K562 (cell line): ENCODE results near the gene ATP6V0C. TPM values are rescaled to one million over a fixed set of nuclear protein-coding genes. Genes with fewer than 3 reads are reported as not detected.
A peak's percentile ranks its signal among the peaks of the same experiment; 100 is the strongest.

Experiments used
- CC2D1A ChIP-seq: fragments of 450-650 bp; IDR thresholded peaks from 2 replicates; pipeline ENCODE4 v1.6.1; 2017; ENCODE audit warnings: mild to moderate bottlenecking
- EGR1 ChIP-seq: fragments of 450-650 bp; conservative IDR thresholded peaks from 2 replicates; pipeline ENCODE4 v1.6.1; 2017; ENCODE audit warnings: mild to moderate bottlenecking
- HDAC2 ChIP-seq: fragments of 450-650 bp; IDR thresholded peaks from 2 replicates; pipeline ENCODE4 v1.6.1; 2016; ENCODE audit warnings: mild to moderate bottlenecking
- HNRNPK ChIP-seq: fragments of 200-400 bp; formaldehyde crosslinking; IDR thresholded peaks from one replicate; pipeline ENCODE4 v1.6.1; 2018; ENCODE audit warnings: mild to moderate bottlenecking, low read depth, low read length; ENCODE audit not compliant: poor library complexity, severe bottlenecking
- JUND ChIP-seq, 2 experiments: IDR thresholded peaks; 2 replicates in 1 of 2; 3 replicates in 1 of 2; pipeline ENCODE4 v1.6.1; 2011; ENCODE audit warnings: borderline replicate concordance in 2 of 2, low read depth in 2 of 2, low read length in 2 of 2, improper control_type of control experiment in 1 of 2, missing biosample characterization in 1 of 2, missing genetic modification characterization in 1 of 2, missing genetic modification reagents in 1 of 2
- NFE2L1 ChIP-seq: fragments of 450-650 bp; IDR thresholded peaks from 2 replicates; pipeline ENCODE4 v1.6.1; 2016; ENCODE audit warnings: missing genetic modification characterization, low read depth, mild to moderate bottlenecking, missing compliant biosample characterization, moderate library complexity, borderline replicate concordance
- RBM25 ChIP-seq: fragments of 200-400 bp; formaldehyde crosslinking; IDR thresholded peaks from 2 replicates; pipeline ENCODE4 v1.6.1; 2018; ENCODE audit warnings: low read length, low read depth, moderate library complexity; ENCODE audit not compliant: severe bottlenecking
- RFX7 ChIP-seq: fragments of 250-450 bp; sonication (Bioruptor Pico); IDR thresholded peaks from 2 replicates; pipeline ENCODE4 v1.5.1; 2021; ENCODE audit warnings: mild to moderate bottlenecking
- SNRNP70 ChIP-seq: fragments of 200-400 bp; formaldehyde crosslinking; optimal IDR thresholded peaks from 2 replicates; pipeline ENCODE3; 2017; ENCODE audit warnings: low read depth, low read length
- XRCC3 ChIP-seq: fragments of 450-650 bp; IDR thresholded peaks from 2 replicates; pipeline ENCODE4 v1.6.1; 2017; ENCODE audit warnings: mild to moderate bottlenecking, moderate library complexity
- polyA plus RNA-seq, 8 experiments: library from polyadenylated mRNA; depleted of rRNA in 4 of 8; stranded (reverse) in 5 of 8; unstranded in 3 of 8; fragments of >200 nt; fragmentation: Nextera tagmentation in 2 of 8; fragmentation: Illumina TruSeq in 1 of 8; extraction: Ambion mirVana in 2 of 8; extraction: Trizol in 1 of 8; gene quantifications; 2 replicates each; pipeline versions ENCODE4 v1.2.1 to v1.2.3, GENCODE V29; 2011 to 2014; ENCODE audit warnings: inconsistent platforms in 1 of 8, missing spikeins in 1 of 8
- total RNA-seq, 7 experiments: library from RNA; depleted of rRNA in 6 of 7; stranded (reverse); fragments of >200 nt in 6 of 7; fragmentation: Illumina TruSeq in 2 of 7; extraction: Trizol in 2 of 7; gene quantifications; 2 replicates each; pipeline versions ENCODE4 v1.2.1 to v1.2.3, GENCODE V29; 2011 to 2021; ENCODE audit warnings: low replicate concordance in 1 of 7
- TF ChIP-seq, protein P1 (sequence below): fragments of 250-450 bp; sonication (Bioruptor Pico); IDR thresholded peaks from 2 replicates; pipeline ENCODE4 v1.4.0; 2020; ENCODE audit warnings: mild to moderate bottlenecking, moderate library complexity
- TF ChIP-seq, protein P2 (sequence below): fragments of 250-450 bp; sonication (Bioruptor Pico); IDR thresholded peaks from 2 replicates; pipeline ENCODE4 v1.9.0; 2021; ENCODE audit warnings: mild to moderate bottlenecking, inconsistent platforms
- TF ChIP-seq, protein P3 (sequence below): fragments of 450-650 bp; IDR thresholded peaks from 2 replicates; pipeline ENCODE4 v1.7.1; 2018; ENCODE audit warnings: mild to moderate bottlenecking, low read depth; ENCODE audit not compliant: partially characterized antibody
- TF ChIP-seq, protein P4 (sequence below): IDR thresholded peaks from 2 replicates; pipeline ENCODE4 v1.6.1; 2011; ENCODE audit warnings: borderline replicate concordance, low read depth, mild to moderate bottlenecking, moderate library complexity, low read length; ENCODE audit not compliant: insufficient read depth, poor library complexity, severe bottlenecking
- TF ChIP-seq, protein P5 (sequence below): sonication (generic); formaldehyde crosslinking; IDR thresholded peaks from 2 replicates; pipeline ENCODE4 v1.5.0; 2020; ENCODE audit warnings: missing genetic modification reagents

ATP6V0C gene
- total and polyA plus RNA-seq, 9 of the 15 experiments (the other 6 are each of a cell fraction or from before 2014, with no cell fraction given): 2.9 to 228 (median 22.7) TPM

GRCh38 chr16:2512735-2513404 is 882 bp upstream of the ATP6V0C start (continued):
- TF ChIP-seq, protein P1, sequence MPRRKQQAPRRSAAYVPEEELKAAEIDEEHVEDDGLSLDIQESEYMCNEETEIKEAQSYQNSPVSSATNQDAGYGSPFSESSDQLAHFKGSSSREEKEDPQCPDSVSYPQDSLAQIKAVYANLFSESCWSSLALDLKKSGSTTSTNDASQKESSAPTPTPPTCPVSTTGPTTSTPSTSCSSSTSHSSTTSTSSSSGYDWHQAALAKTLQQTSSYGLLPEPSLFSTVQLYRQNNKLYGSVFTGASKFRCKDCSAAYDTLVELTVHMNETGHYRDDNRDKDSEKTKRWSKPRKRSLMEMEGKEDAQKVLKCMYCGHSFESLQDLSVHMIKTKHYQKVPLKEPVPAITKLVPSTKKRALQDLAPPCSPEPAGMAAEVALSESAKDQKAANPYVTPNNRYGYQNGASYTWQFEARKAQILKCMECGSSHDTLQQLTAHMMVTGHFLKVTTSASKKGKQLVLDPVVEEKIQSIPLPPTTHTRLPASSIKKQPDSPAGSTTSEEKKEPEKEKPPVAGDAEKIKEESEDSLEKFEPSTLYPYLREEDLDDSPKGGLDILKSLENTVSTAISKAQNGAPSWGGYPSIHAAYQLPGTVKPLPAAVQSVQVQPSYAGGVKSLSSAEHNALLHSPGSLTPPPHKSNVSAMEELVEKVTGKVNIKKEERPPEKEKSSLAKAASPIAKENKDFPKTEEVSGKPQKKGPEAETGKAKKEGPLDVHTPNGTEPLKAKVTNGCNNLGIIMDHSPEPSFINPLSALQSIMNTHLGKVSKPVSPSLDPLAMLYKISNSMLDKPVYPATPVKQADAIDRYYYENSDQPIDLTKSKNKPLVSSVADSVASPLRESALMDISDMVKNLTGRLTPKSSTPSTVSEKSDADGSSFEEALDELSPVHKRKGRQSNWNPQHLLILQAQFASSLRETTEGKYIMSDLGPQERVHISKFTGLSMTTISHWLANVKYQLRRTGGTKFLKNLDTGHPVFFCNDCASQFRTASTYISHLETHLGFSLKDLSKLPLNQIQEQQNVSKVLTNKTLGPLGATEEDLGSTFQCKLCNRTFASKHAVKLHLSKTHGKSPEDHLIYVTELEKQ (CRISPR knock-in tag): no peak
- TF ChIP-seq RBM25: no peak
- peak; percentile 45 for TF ChIP-seq EGR1
- TF ChIP-seq, protein P2, sequence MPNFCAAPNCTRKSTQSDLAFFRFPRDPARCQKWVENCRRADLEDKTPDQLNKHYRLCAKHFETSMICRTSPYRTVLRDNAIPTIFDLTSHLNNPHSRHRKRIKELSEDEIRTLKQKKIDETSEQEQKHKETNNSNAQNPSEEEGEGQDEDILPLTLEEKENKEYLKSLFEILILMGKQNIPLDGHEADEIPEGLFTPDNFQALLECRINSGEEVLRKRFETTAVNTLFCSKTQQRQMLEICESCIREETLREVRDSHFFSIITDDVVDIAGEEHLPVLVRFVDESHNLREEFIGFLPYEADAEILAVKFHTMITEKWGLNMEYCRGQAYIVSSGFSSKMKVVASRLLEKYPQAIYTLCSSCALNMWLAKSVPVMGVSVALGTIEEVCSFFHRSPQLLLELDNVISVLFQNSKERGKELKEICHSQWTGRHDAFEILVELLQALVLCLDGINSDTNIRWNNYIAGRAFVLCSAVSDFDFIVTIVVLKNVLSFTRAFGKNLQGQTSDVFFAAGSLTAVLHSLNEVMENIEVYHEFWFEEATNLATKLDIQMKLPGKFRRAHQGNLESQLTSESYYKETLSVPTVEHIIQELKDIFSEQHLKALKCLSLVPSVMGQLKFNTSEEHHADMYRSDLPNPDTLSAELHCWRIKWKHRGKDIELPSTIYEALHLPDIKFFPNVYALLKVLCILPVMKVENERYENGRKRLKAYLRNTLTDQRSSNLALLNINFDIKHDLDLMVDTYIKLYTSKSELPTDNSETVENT: no peak
- TF ChIP-seq, protein P3, sequence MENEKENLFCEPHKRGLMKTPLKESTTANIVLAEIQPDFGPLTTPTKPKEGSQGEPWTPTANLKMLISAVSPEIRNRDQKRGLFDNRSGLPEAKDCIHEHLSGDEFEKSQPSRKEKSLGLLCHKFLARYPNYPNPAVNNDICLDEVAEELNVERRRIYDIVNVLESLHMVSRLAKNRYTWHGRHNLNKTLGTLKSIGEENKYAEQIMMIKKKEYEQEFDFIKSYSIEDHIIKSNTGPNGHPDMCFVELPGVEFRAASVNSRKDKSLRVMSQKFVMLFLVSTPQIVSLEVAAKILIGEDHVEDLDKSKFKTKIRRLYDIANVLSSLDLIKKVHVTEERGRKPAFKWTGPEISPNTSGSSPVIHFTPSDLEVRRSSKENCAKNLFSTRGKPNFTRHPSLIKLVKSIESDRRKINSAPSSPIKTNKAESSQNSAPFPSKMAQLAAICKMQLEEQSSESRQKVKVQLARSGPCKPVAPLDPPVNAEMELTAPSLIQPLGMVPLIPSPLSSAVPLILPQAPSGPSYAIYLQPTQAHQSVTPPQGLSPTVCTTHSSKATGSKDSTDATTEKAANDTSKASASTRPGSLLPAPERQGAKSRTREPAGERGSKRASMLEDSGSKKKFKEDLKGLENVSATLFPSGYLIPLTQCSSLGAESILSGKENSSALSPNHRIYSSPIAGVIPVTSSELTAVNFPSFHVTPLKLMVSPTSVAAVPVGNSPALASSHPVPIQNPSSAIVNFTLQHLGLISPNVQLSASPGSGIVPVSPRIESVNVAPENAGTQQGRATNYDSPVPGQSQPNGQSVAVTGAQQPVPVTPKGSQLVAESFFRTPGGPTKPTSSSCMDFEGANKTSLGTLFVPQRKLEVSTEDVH: no peak
- TF ChIP-seq, protein P4, sequence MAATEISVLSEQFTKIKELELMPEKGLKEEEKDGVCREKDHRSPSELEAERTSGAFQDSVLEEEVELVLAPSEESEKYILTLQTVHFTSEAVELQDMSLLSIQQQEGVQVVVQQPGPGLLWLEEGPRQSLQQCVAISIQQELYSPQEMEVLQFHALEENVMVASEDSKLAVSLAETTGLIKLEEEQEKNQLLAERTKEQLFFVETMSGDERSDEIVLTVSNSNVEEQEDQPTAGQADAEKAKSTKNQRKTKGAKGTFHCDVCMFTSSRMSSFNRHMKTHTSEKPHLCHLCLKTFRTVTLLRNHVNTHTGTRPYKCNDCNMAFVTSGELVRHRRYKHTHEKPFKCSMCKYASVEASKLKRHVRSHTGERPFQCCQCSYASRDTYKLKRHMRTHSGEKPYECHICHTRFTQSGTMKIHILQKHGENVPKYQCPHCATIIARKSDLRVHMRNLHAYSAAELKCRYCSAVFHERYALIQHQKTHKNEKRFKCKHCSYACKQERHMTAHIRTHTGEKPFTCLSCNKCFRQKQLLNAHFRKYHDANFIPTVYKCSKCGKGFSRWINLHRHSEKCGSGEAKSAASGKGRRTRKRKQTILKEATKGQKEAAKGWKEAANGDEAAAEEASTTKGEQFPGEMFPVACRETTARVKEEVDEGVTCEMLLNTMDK: peak; percentile 58
- TF ChIP-seq HDAC2: no peak
- TF ChIP-seq XRCC3: no peak
- no peak for TF ChIP-seq JUND (IDR thresholded peaks at IDR 0.05; ENCODE audit: borderline replicate concordance, low read depth, low read length)
- 0 out of 3 replicates have a peak, but pooled peaks have one; percentile 11 for TF ChIP-seq JUND (tag; IDR thresholded peaks at IDR 0.05; ENCODE audit: borderline replicate concordance, low read depth, low read length)
- TF ChIP-seq, protein P5, sequence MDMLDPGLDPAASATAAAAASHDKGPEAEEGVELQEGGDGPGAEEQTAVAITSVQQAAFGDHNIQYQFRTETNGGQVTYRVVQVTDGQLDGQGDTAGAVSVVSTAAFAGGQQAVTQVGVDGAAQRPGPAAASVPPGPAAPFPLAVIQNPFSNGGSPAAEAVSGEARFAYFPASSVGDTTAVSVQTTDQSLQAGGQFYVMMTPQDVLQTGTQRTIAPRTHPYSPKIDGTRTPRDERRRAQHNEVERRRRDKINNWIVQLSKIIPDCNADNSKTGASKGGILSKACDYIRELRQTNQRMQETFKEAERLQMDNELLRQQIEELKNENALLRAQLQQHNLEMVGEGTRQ: no peak
- no peak for TF ChIP-seq HNRNPK
- TF ChIP-seq SNRNP70: no peak
- TF ChIP-seq CC2D1A: no peak
- TF ChIP-seq RFX7 (CRISPR knock-in tag): no peak
- TF ChIP-seq NFE2L1 (tag): no peak
